ENCODE data around the gene STPG1.

Gene STPG1

DNA sequence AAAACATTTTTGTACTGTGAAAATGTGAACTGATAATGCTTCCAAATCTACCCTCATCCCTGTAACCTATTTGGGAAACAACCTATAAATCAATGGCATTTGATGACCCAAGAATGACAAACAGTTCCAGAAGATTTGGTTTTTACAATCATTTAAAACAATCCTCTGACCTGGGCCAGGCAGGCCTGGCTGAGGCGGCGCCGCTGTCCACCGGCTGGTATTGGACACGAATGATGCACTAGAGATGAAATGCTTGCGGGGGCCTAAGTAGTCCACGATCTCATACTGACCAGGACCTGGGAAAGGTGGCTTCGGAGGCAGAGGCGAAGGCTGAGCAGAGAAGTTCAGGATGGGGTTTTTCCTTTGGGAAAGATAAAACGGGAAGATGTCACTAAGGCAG lies 52.9 kb downstream of the STPG1 start:
- DNase-seq (ENCODE audit: extremely low read depth, low read depth) = no peak
- TF ChIP-seq, protein P1, sequence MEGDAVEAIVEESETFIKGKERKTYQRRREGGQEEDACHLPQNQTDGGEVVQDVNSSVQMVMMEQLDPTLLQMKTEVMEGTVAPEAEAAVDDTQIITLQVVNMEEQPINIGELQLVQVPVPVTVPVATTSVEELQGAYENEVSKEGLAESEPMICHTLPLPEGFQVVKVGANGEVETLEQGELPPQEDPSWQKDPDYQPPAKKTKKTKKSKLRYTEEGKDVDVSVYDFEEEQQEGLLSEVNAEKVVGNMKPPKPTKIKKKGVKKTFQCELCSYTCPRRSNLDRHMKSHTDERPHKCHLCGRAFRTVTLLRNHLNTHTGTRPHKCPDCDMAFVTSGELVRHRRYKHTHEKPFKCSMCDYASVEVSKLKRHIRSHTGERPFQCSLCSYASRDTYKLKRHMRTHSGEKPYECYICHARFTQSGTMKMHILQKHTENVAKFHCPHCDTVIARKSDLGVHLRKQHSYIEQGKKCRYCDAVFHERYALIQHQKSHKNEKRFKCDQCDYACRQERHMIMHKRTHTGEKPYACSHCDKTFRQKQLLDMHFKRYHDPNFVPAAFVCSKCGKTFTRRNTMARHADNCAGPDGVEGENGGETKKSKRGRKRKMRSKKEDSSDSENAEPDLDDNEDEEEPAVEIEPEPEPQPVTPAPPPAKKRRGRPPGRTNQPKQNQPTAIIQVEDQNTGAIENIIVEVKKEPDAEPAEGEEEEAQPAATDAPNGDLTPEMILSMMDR (IDR thresholded peaks at IDR 0.05; ENCODE audit: low read depth, low read length, missing control alignments) = no peak
- H3K4me3 ChIP-seq (replicated peaks; ENCODE audit: low read depth, low read length) = no peak overlapping the region

DNA sequence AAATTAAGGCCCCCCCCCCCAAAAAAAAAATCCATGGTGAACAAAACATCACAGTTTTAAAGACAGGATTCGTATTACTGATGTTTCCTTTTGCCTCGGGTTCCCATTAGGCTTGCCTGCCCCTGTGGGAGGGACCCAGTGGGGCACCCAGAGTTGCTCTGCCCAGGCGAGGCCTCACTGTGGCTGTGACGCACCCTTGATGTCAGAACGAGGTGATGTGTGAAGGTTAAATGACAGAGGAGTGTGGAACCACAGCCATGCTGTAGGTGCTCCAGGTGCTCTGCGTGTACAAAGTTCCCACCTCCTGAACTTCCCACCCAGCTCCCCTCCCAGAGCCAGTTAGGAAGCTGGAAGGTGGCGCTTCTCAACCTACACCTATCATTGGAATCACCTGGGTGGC lies 56.5 kb downstream of the STPG1 start:
- H3K4me3 ChIP-seq (replicated peaks; ENCODE audit: low read depth, low read length) = no peak overlapping the region
- TF ChIP-seq, protein P1 (IDR thresholded peaks at IDR 0.05; ENCODE audit: low read depth, low read length, missing control alignments) = no peak
- no peak for DNase-seq (ENCODE audit: extremely low read depth, low read depth)

DNA sequence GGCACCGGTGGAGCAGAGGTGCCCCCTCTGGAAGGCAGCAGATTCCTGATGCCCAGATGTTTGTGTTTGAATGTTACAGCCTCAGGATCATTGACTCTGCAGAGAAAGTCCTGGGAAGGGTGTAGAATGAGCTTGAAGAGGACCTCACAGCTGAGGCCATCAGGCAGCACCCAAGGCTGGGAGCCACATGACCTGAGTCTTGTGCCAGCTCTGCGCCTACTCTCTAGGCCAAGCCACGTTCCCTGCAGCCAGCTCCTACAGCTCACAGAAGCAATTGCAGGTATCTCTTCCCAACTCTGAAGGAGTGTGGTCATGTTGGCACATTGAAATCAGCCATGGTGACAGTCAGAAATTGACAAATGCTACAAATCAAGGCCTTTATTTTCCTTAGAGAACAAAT lies 58.1 kb downstream of the STPG1 start:
- TF ChIP-seq, protein P1 (IDR thresholded peaks at IDR 0.05; ENCODE audit: low read depth, low read length, missing control alignments) = no peak
- H3K4me3 ChIP-seq (replicated peaks; ENCODE audit: low read depth, low read length) = no peak overlapping the region
- no peak for DNase-seq (ENCODE audit: extremely low read depth, low read depth)

- TF ChIP-seq, protein P1 (IDR thresholded peaks at IDR 0.05; ENCODE audit: low read depth, low read length, missing control alignments) = no peak
- no peak overlapping the region for H3K4me3 ChIP-seq (replicated peaks; ENCODE audit: low read depth, low read length)
- no peak for DNase-seq (ENCODE audit: extremely low read depth, low read depth)
Measured at GRCh38 chr1:24353292-24353891, 60.2 kb downstream of the STPG1 start.

DNA sequence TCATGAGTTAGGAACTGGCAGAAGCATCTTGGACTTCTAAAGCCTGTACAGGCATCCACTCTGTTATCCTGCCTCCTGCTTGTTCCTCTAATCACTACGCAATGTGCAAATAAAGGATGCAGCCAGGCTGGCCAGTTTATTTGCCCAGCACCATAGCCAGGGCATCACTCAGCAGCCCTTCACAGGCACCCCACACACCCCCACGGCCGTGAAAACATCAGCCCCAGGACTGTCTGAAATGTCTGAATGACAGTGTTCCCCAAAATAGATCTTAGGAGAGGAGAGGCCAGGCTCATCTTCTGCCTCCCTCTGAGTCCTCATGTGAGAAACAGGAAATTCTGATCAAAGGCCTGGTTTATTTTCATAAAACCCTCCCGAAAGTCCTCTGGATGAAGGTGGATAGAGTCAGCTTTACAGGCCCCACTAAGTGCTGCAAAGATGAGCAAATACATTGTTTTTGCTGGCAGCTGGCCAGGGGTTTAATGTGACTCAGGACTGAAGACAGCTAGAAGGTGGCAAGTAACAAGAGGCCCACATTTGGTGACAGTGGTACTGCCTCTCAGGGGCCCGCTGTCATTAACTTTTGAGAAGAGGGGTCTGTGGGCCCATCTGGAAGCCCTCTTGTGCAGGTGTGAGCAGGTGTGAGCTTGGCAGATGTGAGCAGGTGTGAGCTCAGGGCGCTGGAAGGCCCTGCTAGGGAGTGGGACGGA lies 61.5 kb downstream of the STPG1 start:
- peak; percentile 26 for DNase-seq (ENCODE audit: extremely low read depth, low read depth)
- no peak overlapping the region for H3K4me3 ChIP-seq (replicated peaks; ENCODE audit: low read depth, low read length)
- TF ChIP-seq, protein P1 (IDR thresholded peaks at IDR 0.05; ENCODE audit: low read depth, low read length, missing control alignments) = no peak

DNA sequence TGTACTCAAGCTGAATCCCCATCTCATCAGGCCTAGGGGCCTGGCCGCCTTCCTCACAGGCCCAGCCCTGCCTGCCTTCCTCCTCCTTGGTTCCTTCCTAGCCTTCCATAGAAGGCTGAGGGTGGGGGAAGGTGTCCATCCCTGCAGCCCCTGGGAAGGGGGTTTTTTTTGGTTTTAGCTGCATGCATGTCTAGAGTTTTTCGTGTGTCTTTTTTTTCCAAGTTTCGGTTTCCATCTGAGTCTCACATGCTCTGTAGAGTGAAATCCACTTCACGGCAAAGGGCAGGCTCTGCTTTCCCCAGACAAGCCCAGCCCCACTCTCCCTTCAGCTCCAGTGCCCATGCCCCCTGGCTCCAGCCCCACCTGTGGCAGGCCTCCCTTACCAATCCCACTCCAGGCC lies 62.3 kb downstream of the STPG1 start:
- no peak for DNase-seq (ENCODE audit: extremely low read depth, low read depth)
- TF ChIP-seq, protein P1 (IDR thresholded peaks at IDR 0.05; ENCODE audit: low read depth, low read length, missing control alignments) = no peak
- no peak overlapping the region for H3K4me3 ChIP-seq (replicated peaks; ENCODE audit: low read depth, low read length)
